K562 (cell line): ENCODE measurements around the gene TMEM184B. TPM values are rescaled to one million over a fixed set of nuclear protein-coding genes. Genes with fewer than 3 reads are reported as not detected.
A peak's percentile ranks its signal among the peaks of the same experiment; 100 is the strongest.

Experiments
- CEBPG ChIP-seq, 3 experiments: fragments of 200-800 bp in 1 of 3; sonication (Bioruptor generic) in 1 of 3; sonication (generic) in 1 of 3; formaldehyde crosslinking in 1 of 3; IDR thresholded peaks in 2 of 3; conservative IDR thresholded peaks in 1 of 3; 2 replicates each; pipeline versions ENCODE4 v1.6.1 to v1.8.0; 2016 to 2022; ENCODE audit warnings: missing compliant biosample characterization in 2 of 3, missing genetic modification characterization in 2 of 3, mild to moderate bottlenecking in 1 of 3, missing genetic modification reagents in 1 of 3
- E2F1 ChIP-seq: sonication (generic); formaldehyde crosslinking; IDR thresholded peaks from 2 replicates; pipeline ENCODE4 v1.8.1; 2023; ENCODE audit warnings: mild to moderate bottlenecking, missing genetic modification reagents, moderate library complexity
- EWSR1 ChIP-seq: fragments of 450-650 bp; IDR thresholded peaks from 2 replicates; pipeline ENCODE4 v1.6.1; 2018; ENCODE audit warnings: borderline replicate concordance, mild to moderate bottlenecking, low read depth, moderate library complexity; ENCODE audit not compliant: partially characterized antibody
- KAT8 ChIP-seq: fragments of 450-650 bp; IDR thresholded peaks from 2 replicates; pipeline ENCODE4 v1.6.1; 2016; ENCODE audit warnings: low read depth, mild to moderate bottlenecking
- NCOA1 ChIP-seq: fragments of 450-650 bp; IDR thresholded peaks from 2 replicates; pipeline ENCODE4 v1.6.1; 2016; ENCODE audit warnings: low read depth
- POU5F1 ChIP-seq: fragments of 150-350 bp; IDR thresholded peaks from 2 replicates; pipeline ENCODE4 v1.6.1; 2014; ENCODE audit warnings: borderline replicate concordance, low read length, low read depth, mild to moderate bottlenecking; ENCODE audit not compliant: partially characterized antibody
- polyA plus RNA-seq, 8 experiments: library from polyadenylated mRNA; depleted of rRNA in 4 of 8; stranded (reverse) in 5 of 8; unstranded in 3 of 8; fragments of >200 nt; fragmentation: Nextera tagmentation in 2 of 8; fragmentation: Illumina TruSeq in 1 of 8; extraction: Ambion mirVana in 2 of 8; extraction: Trizol in 1 of 8; gene quantifications; 2 replicates each; pipeline versions ENCODE4 v1.2.1 to v1.2.3, GENCODE V29; 2011 to 2014; ENCODE audit warnings: inconsistent platforms in 1 of 8, missing spikeins in 1 of 8
- total RNA-seq, 7 experiments: library from RNA; depleted of rRNA in 6 of 7; stranded (reverse); fragments of >200 nt in 6 of 7; fragmentation: Illumina TruSeq in 2 of 7; extraction: Trizol in 2 of 7; gene quantifications; 2 replicates each; pipeline versions ENCODE4 v1.2.1 to v1.2.3, GENCODE V29; 2011 to 2021; ENCODE audit warnings: low replicate concordance in 1 of 7

Gene TMEM184B
- total and polyA plus RNA-seq, 9 of the 15 experiments (the other 6 are each of a cell fraction or from before 2014, with no cell fraction given), result 0.31 to 25.1 (median 6.2) TPM

GRCh38 chr22:38172832-38173640 is 99.8 kb downstream of the TMEM184B start (continued):
- no peak for TF ChIP-seq E2F1 (CRISPR knock-in tag)
- TF ChIP-seq CEBPG (CRISPR knock-in tag; IDR thresholded peaks at IDR 0.05), result peak; percentile 26; the same call in 1 of the 2 replicates
- peak; percentile 14 to 36; a peak in 1 of 4 replicates for TF ChIP-seq CEBPG (tag; conservative IDR thresholded peaks at IDR 0.05 in 1 of 2, IDR thresholded peaks at IDR 0.05 in 1 of 2)
- TF ChIP-seq NCOA1, result no peak
- no peak for TF ChIP-seq KAT8
- no peak for TF ChIP-seq EWSR1
- no peak for TF ChIP-seq POU5F1
